Retinal pigment epithelial cell (primary cell): ENCODE results near the gene SMC3.
"Not testable (repeated sequence)": the region's sequence is repeated elsewhere in the genome, so short reads cannot be mapped to it uniquely, and the experiment has no call there.

Source experiments
- DNase-seq: peaks from one replicate; pipeline ENCODE4 v3.0.0-alpha.2; 2010; ENCODE audit warnings: low read depth
- H3K4me3 ChIP-seq: 2 replicates; pipeline ENCODE4 v1.5.1; 2011; ENCODE audit warnings: mild to moderate bottlenecking, low read length, control low read depth, moderate library complexity
- CTCF ChIP-seq: conservative IDR thresholded peaks from 2 replicates; pipeline ENCODE4 v1.5.1; 2011; ENCODE audit warnings: low read depth, low read length, control low read depth, inconsistent platforms

SMC3 gene

GRCh38 chr10:110591760-110592159 lies 24.3 kb downstream of the SMC3 start:
- no peak overlapping the region for H3K4me3 ChIP-seq
- TF ChIP-seq CTCF: no peak
- DNase-seq: no peak

GRCh38 chr10:110597476-110597875 lies 30.0 kb downstream of the SMC3 start:
- no peak for TF ChIP-seq CTCF
- no peak overlapping the region for H3K4me3 ChIP-seq
- no peak for DNase-seq

- no peak for DNase-seq
- no peak overlapping the region for H3K4me3 ChIP-seq
- TF ChIP-seq CTCF: peak; percentile 64
Observed at GRCh38 chr10:110600487-110601101, 33.1 kb downstream of the SMC3 start.

GRCh38 chr10:110601581-110601980 lies 34.1 kb downstream of the SMC3 start:
- TF ChIP-seq CTCF: no peak
- DNase-seq: no peak
- no peak overlapping the region for H3K4me3 ChIP-seq

- DNase-seq: no peak
- H3K4me3 ChIP-seq: no peak overlapping the region
- TF ChIP-seq CTCF: no peak
Observed at GRCh38 chr10:110608087-110608486, 40.6 kb downstream of the SMC3 start.

- H3K4me3 ChIP-seq: no peak overlapping the region
- DNase-seq: no peak
- no peak for TF ChIP-seq CTCF
Observed at GRCh38 chr10:110609605-110610004, 42.1 kb downstream of the SMC3 start.

GRCh38 chr10:110610308-110610774 lies 42.8 kb downstream of the SMC3 start:
- no peak for DNase-seq
- TF ChIP-seq CTCF: peak; percentile 82

GRCh38 chr10:110610781-110611180 lies 43.3 kb downstream of the SMC3 start:
- H3K4me3 ChIP-seq, DNase-seq: not testable (repeated sequence)

More at GRCh38 chr10:110610308-110610774, 42.8 kb downstream of the SMC3 start:
- no peak overlapping the region for H3K4me3 ChIP-seq
